Fibroblast of mammary gland (primary cell): ENCODE results near the gene CALML4.
"Not testable (repeated sequence)": the region's sequence is repeated elsewhere in the genome, so short reads cannot be mapped to it uniquely, and the experiment has no call there.

ENCODE experiments used
- DNase-seq: peaks from one replicate; pipeline ENCODE4 v3.0.0-alpha.2; 2010; ENCODE audit warnings: low read depth
- H3K4me3 ChIP-seq: 2 replicates; pipeline ENCODE4 v1.5.1; 2011; ENCODE audit warnings: low read depth, mild to moderate bottlenecking, low read length, moderate library complexity; ENCODE audit not compliant: control insufficient read depth
- TF ChIP-seq, protein P1 (sequence below): conservative IDR thresholded peaks from 2 replicates; pipeline ENCODE4 v1.5.1; 2011; ENCODE audit warnings: low read depth, low read length, inconsistent platforms; ENCODE audit not compliant: control insufficient read depth, insufficient read depth

CALML4 gene

DNA sequence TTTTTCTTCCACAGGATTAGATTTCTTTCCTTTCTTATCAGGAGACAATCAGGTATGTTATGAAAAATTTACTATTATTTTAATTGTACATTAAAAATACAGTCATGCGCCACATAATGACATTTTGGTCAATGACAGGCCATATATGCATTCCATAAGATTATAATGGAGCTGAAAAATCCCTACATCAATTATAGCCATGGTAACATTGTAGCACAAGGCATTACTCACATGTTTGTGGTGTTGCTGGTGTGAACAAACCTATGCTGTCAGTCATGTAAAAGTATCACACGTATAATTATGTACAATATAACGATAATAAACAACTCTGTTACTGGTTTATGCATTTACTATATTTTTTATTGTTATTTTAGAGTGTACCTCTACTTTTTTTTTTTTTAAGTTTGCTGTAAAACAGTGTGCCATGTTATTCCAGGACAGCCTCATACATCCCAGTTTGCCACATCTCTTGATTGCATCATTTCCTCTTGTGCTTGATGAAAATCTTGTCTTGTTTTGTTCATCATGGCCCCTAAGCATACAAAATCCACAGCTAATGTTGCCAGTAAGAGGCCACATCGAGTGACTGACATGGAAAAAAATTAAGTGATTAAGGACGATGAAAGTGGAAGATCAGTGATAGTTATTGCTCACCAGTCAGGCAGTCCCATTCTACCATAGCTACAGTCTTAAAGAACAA is 21.4 kb downstream of the CALML4 start:
- peak; percentile 51 for DNase-seq
- TF ChIP-seq, protein P1, sequence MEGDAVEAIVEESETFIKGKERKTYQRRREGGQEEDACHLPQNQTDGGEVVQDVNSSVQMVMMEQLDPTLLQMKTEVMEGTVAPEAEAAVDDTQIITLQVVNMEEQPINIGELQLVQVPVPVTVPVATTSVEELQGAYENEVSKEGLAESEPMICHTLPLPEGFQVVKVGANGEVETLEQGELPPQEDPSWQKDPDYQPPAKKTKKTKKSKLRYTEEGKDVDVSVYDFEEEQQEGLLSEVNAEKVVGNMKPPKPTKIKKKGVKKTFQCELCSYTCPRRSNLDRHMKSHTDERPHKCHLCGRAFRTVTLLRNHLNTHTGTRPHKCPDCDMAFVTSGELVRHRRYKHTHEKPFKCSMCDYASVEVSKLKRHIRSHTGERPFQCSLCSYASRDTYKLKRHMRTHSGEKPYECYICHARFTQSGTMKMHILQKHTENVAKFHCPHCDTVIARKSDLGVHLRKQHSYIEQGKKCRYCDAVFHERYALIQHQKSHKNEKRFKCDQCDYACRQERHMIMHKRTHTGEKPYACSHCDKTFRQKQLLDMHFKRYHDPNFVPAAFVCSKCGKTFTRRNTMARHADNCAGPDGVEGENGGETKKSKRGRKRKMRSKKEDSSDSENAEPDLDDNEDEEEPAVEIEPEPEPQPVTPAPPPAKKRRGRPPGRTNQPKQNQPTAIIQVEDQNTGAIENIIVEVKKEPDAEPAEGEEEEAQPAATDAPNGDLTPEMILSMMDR, result no peak
- no peak overlapping the region for H3K4me3 ChIP-seq

GRCh38 chr15:68177742-68178141 is 27.4 kb downstream of the CALML4 start:
- DNase-seq, result peak; percentile 33
- no peak overlapping the region for H3K4me3 ChIP-seq
- TF ChIP-seq, protein P1, result no peak

DNA sequence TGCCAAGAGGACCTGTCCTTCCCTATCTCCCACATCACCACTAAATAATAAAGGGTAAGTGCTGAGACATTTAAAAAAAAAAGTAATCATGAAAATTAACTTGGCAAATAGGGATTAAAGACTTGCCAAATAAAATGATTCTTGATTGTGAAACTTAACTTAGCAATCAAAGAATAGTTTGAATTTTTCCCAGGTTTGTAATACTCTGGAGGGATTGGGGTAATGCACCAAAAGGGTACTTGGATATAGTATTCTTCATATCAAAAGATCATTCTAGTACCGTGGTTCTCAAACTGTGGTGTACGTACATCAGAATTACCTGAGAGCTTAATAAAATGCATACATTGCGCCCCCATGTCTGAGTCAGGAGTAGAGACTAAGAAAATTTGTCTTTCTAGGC is 28.5 kb downstream of the CALML4 start:
- H3K4me3 ChIP-seq, result no peak overlapping the region
- peak; percentile 53 for DNase-seq
- TF ChIP-seq, protein P1, result no peak

DNA sequence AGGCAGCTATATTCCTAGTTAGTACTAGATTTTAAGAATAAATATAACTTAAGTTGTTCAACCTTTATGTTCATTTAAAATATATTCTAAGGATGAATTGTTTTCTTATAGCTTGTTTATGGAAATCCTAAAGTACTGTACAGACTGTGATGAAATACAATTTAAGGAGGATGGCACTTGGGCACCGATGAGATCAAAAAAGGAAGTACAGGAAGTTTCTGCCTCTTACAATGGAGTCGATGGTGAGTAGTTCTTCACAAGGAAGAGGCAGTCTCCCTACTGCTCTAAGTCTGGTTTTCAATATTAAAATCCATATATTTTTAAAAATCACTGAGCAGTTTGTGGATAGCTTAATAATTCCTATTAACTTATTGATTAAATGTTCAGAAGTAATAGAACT is 29.6 kb downstream of the CALML4 start:
- TF ChIP-seq, protein P1, result no peak
- no peak for DNase-seq
- H3K4me3 ChIP-seq, result no peak overlapping the region

- TF ChIP-seq, protein P1, result no peak
- no peak overlapping the region for H3K4me3 ChIP-seq
- no peak for DNase-seq
These were observed 32.0 kb downstream of the CALML4 start for GRCh38 chr15:68173119-68173518.

GRCh38 chr15:68172037-68172436 is 33.1 kb downstream of the CALML4 start:
- H3K4me3 ChIP-seq, DNase-seq: not testable (repeated sequence)

- no peak overlapping the region for H3K4me3 ChIP-seq
- no peak for DNase-seq
- TF ChIP-seq, protein P1, result no peak
These were observed 38.3 kb downstream of the CALML4 start for GRCh38 chr15:68166847-68167246.
